ENCODE measurements around the gene ARSK.
A peak's percentile ranks its signal among the peaks of the same experiment; 100 is the strongest.

Gene ARSK

GRCh38 chr5:95638632-95639031 is 83.7 kb downstream of the ARSK start:
- H4K8ac ChIP-seq (ENCODE audit: low read depth, low read length), result no peak overlapping the region
- no peak overlapping the region for H3K27ac ChIP-seq (ENCODE audit: low read depth, low read length)
- no peak overlapping the region for H4K12ac ChIP-seq (ENCODE audit: low read depth, low read length)
- no peak overlapping the region for H3K4ac ChIP-seq (ENCODE audit: low read depth, low read length)
- H2BK5ac ChIP-seq (ENCODE audit: low read depth, low read length, poor library complexity), result no peak overlapping the region
- no peak overlapping the region for H2BK120ac ChIP-seq (ENCODE audit: insufficient read depth, low read length, poor library complexity)
- H3K18ac ChIP-seq (ENCODE audit: low read length), result no peak overlapping the region
- no peak overlapping the region for H3K4me3 ChIP-seq (ENCODE audit: low read depth, low read length)
- no peaks in the 10 kb centered on the region for H3K9me3 ChIP-seq (ENCODE audit: insufficient read depth, low read depth, low read length)
- no peak overlapping the region for H2AK5ac ChIP-seq (ENCODE audit: low read length)
- WGBS (ENCODE audit: extremely low coverage, insufficient coverage, insufficient read length), result no CpG with 5 or more reads among the region's 3 CpGs
- no peak overlapping the region for H3K14ac ChIP-seq (ENCODE audit: low read length)
- no peak overlapping the region for H3K23ac ChIP-seq (ENCODE audit: low read length)
- no peaks in the 10 kb centered on the region for H3K36me3 ChIP-seq (ENCODE audit: control insufficient read depth in 1 of 2, insufficient read depth in 2 of 2, low read length in 2 of 2)
- no peaks in the 10 kb centered on the region for H3K4me1 ChIP-seq (ENCODE audit: control insufficient read depth in 1 of 2, insufficient read depth in 2 of 2, low read length in 2 of 2)
- H3K79me1 ChIP-seq (ENCODE audit: low read length), result no peaks in the 10 kb centered on the region
- no peak overlapping the region for H4K91ac ChIP-seq (ENCODE audit: low read depth, low read length)
- H3K9ac ChIP-seq (ENCODE audit: low read length), result no peak overlapping the region
- no peaks in the 10 kb centered on the region for H3K79me2 ChIP-seq (ENCODE audit: control insufficient read depth, insufficient read depth, low read length, poor library complexity)
- no peak overlapping the region for H2AFZ ChIP-seq (ENCODE audit: insufficient read depth, low read length, poor library complexity)
- no peaks in the 10 kb centered on the region for H3K27me3 ChIP-seq (ENCODE audit: insufficient read depth, low read length)
- H2BK12ac ChIP-seq (ENCODE audit: low read length), result no peak overlapping the region
- DNase-seq, result no peak
- no peak overlapping the region for H3K4me2 ChIP-seq (ENCODE audit: low read length)

DNA sequence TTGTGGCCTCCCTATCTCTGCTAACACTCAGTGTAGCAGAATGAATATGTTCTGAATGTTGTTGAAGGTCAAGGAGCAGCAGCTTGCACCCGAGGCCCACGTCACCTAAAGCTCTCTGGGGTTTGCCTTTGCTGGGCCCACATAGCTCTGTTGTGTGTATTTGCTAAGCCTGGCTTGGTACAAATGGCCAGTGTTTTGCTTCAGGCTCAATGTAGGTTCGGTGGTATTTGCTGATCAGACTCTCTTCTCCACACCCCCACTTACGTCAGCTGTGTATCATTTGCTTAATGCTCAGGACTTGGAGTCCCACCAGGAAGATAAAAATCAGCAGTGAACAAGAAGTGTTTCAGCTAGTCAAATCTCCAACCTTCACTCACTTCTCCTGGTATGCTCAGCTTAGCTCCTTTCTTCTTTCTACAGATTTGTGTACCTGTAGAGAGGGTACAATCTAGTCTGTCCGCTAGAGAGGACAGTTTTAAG is 86.9 kb downstream of the ARSK start:
- Histone ChIP-seq H3K4me2 (ENCODE audit: low read length) (no peak overlapping the region), H2AK5ac (ENCODE audit: low read length) (no peak overlapping the region), H4K8ac (ENCODE audit: low read depth, low read length) (no peak overlapping the region), H3K14ac (ENCODE audit: low read length) (no peak overlapping the region), H3K27me3 (ENCODE audit: insufficient read depth, low read length) (no peaks in the 10 kb centered on the region), H4K12ac (ENCODE audit: low read depth, low read length) (no peak overlapping the region), H3K18ac (ENCODE audit: low read length) (no peak overlapping the region), H3K36me3 (ENCODE audit: control insufficient read depth in 1 of 2, insufficient read depth in 2 of 2, low read length in 2 of 2) (no peaks in the 10 kb centered on the region), H2BK120ac (ENCODE audit: insufficient read depth, low read length, poor library complexity) (no peak overlapping the region), H3K79me2 (ENCODE audit: control insufficient read depth, insufficient read depth, low read length, poor library complexity) (no peaks in the 10 kb centered on the region), H2AFZ (ENCODE audit: insufficient read depth, low read length, poor library complexity) (no peak overlapping the region), H3K23ac (ENCODE audit: low read length) (no peak overlapping the region), H3K4ac (ENCODE audit: low read depth, low read length) (no peak overlapping the region), H3K9ac (ENCODE audit: low read length) (no peak overlapping the region), H3K79me1 (ENCODE audit: low read length) (peaks cover 2% of the 10 kb centered on the region), H3K9me3 (ENCODE audit: insufficient read depth, low read depth, low read length) (no peaks in the 10 kb centered on the region), H3K4me3 (ENCODE audit: low read depth, low read length) (no peak overlapping the region), H3K4me1 (ENCODE audit: control insufficient read depth in 1 of 2, insufficient read depth in 2 of 2, low read length in 2 of 2) (no peaks in the 10 kb centered on the region), H2BK12ac (ENCODE audit: low read length) (no peak overlapping the region), H2BK5ac (ENCODE audit: low read depth, low read length, poor library complexity) (no peak overlapping the region), H3K27ac (ENCODE audit: low read depth, low read length) (no peak overlapping the region), H4K91ac (ENCODE audit: low read depth, low read length) (no peak overlapping the region)
- DNase-seq, result no peak
- whole genome bisulfite sequencing (ENCODE audit: extremely low coverage, insufficient coverage, insufficient read length), result no CpG with 5 or more reads among the region's 5 CpGs

DNA sequence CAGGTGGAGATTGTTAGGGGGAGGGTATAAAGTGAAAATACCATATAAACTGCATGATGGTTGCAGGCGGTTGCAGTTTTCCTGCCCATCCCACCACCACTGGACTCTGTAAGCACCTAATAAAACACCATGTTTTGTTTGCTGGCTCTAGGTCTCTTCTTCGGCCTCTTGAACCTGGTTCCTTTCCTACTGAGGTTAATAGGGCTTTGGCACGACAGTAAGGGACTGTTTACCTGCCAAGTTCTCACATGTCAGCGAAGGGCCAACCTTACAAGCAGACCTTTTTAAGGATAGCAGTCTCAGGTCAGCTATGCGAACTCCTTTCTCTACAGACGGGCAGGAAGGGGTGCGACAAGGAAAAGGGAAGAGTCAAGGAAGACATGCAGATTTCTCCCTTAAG is 88.3 kb downstream of the ARSK start:
- no peak overlapping the region for H3K4ac ChIP-seq (ENCODE audit: low read depth, low read length)
- H2BK12ac ChIP-seq (ENCODE audit: low read length), result no peak overlapping the region
- H3K4me2 ChIP-seq (ENCODE audit: low read length), result no peak overlapping the region
- H3K27ac ChIP-seq (ENCODE audit: low read depth, low read length), result no peak overlapping the region
- no peak overlapping the region for H2AK5ac ChIP-seq (ENCODE audit: low read length)
- no peak for DNase-seq
- H2AFZ ChIP-seq (ENCODE audit: insufficient read depth, low read length, poor library complexity), result no peak overlapping the region
- no peaks in the 10 kb centered on the region for H3K27me3 ChIP-seq (ENCODE audit: insufficient read depth, low read length)
- H4K12ac ChIP-seq (ENCODE audit: low read depth, low read length), result no peak overlapping the region
- H3K4me3 ChIP-seq (ENCODE audit: low read depth, low read length), result no peak overlapping the region
- no peak overlapping the region for H3K9ac ChIP-seq (ENCODE audit: low read length)
- H2BK5ac ChIP-seq (ENCODE audit: low read depth, low read length, poor library complexity), result no peak overlapping the region
- no peaks in the 10 kb centered on the region for H3K36me3 ChIP-seq (ENCODE audit: control insufficient read depth in 1 of 2, insufficient read depth in 2 of 2, low read length in 2 of 2)
- H4K8ac ChIP-seq (ENCODE audit: low read depth, low read length), result no peak overlapping the region
- no peak overlapping the region for H2BK120ac ChIP-seq (ENCODE audit: insufficient read depth, low read length, poor library complexity)
- WGBS (ENCODE audit: extremely low coverage, insufficient coverage, insufficient read length), result no CpG with 5 or more reads among the region's 7 CpGs
- peaks cover 0 to 3% of the 10 kb centered on the region in 2 experiments for H3K4me1 ChIP-seq (ENCODE audit: control insufficient read depth in 1 of 2, insufficient read depth in 2 of 2, low read length in 2 of 2)
- H3K23ac ChIP-seq (ENCODE audit: low read length), result no peak overlapping the region
- H3K79me1 ChIP-seq (ENCODE audit: low read length), result peaks cover 6% of the 10 kb centered on the region
- no peak overlapping the region for H3K14ac ChIP-seq (ENCODE audit: low read length)
- no peaks in the 10 kb centered on the region for H3K9me3 ChIP-seq (ENCODE audit: insufficient read depth, low read depth, low read length)
- H4K91ac ChIP-seq (ENCODE audit: low read depth, low read length), result no peak overlapping the region
- H3K18ac ChIP-seq (ENCODE audit: low read length), result no peak overlapping the region
- H3K79me2 ChIP-seq (ENCODE audit: control insufficient read depth, insufficient read depth, low read length, poor library complexity), result no peaks in the 10 kb centered on the region

DNA sequence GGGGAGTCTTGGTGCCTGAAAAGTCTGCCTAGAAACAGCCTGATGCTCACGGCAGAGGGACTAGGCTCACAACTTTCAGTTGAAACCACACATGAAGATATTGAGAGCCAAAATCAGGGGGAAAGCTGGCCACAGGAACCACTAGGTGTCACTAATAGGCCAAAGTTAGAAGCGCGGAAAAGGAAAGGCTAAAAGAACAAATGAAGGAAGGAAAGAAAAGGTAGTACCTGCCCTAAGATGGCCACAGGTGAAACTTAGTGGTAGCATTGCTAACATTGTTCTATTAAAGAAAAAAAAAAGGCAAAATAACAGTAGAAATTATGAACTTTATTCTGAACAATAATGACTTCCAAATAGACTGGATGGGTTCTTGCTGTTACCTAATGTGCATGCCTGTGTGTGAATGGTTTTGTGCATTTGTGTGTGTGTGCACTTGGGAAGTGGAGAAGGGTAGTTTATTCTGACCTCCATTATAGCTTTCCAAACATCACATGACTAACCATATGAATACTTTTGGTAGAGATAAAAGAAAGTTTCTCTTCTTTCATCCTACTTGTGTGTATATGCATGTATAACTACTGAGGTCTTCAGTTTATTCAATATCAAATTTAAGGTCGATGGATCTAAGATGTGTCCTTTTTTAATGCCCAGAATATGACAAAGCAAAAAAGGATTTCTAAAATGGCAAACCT is 89.6 kb downstream of the ARSK start:
- Histone ChIP-seq H2AFZ (ENCODE audit: insufficient read depth, low read length, poor library complexity) (no peak overlapping the region), H2BK5ac (ENCODE audit: low read depth, low read length, poor library complexity) (no peak overlapping the region), H3K9ac (ENCODE audit: low read length) (no peak overlapping the region), H3K4me3 (ENCODE audit: low read depth, low read length) (no peak overlapping the region), H3K79me1 (ENCODE audit: low read length) (peaks cover 6% of the 10 kb centered on the region), H3K27ac (ENCODE audit: low read depth, low read length) (no peak overlapping the region), H3K36me3 (ENCODE audit: control insufficient read depth in 1 of 2, insufficient read depth in 2 of 2, low read length in 2 of 2) (no peaks in the 10 kb centered on the region), H4K91ac (ENCODE audit: low read depth, low read length) (no peak overlapping the region), H3K18ac (ENCODE audit: low read length) (no peak overlapping the region), H3K4me1 (ENCODE audit: control insufficient read depth in 1 of 2, insufficient read depth in 2 of 2, low read length in 2 of 2) (peaks cover 0 to 3% of the 10 kb centered on the region in 2 experiments), H3K4me2 (ENCODE audit: low read length) (no peak overlapping the region), H3K27me3 (ENCODE audit: insufficient read depth, low read length) (no peaks in the 10 kb centered on the region), H3K9me3 (ENCODE audit: insufficient read depth, low read depth, low read length) (no peaks in the 10 kb centered on the region), H3K14ac (ENCODE audit: low read length) (no peak overlapping the region), H2AK5ac (ENCODE audit: low read length) (no peak overlapping the region), H4K8ac (ENCODE audit: low read depth, low read length) (no peak overlapping the region), H3K4ac (ENCODE audit: low read depth, low read length) (no peak overlapping the region), H2BK12ac (ENCODE audit: low read length) (no peak overlapping the region), H2BK120ac (ENCODE audit: insufficient read depth, low read length, poor library complexity) (no peak overlapping the region), H4K12ac (ENCODE audit: low read depth, low read length) (no peak overlapping the region), H3K79me2 (ENCODE audit: control insufficient read depth, insufficient read depth, low read length, poor library complexity) (no peaks in the 10 kb centered on the region), H3K23ac (ENCODE audit: low read length) (no peak overlapping the region)
- WGBS (ENCODE audit: extremely low coverage, insufficient coverage, insufficient read length), result no CpG with 5 or more reads among the region's 4 CpGs
- peak; percentile 21 to 77 for DNase-seq
